Uterus (tissue), 2 donors: ENCODE data around the gene ENPEP.

Experiments
- POLR2A ChIP-seq, 2 donors: fragments of 450-650 bp; IDR thresholded peaks; one replicate each; pipeline ENCODE4 v1.6.1; 2016; ENCODE audit warnings: antibody characterized with exemption in 2 of 2, mild to moderate bottlenecking in 1 of 2, moderate library complexity in 1 of 2
- TF ChIP-seq, protein P1 (sequence below), 4 experiments: fragments of 200-600 bp in 2 of 4; fragments of 450-650 bp in 2 of 4; sonication (generic) in 2 of 4; IDR thresholded peaks; one replicate each; pipeline ENCODE4 v1.5.1; 2016 to 2019; ENCODE audit warnings: antibody characterized with exemption in 4 of 4, mild to moderate bottlenecking in 2 of 4, moderate library complexity in 1 of 4

DNA sequence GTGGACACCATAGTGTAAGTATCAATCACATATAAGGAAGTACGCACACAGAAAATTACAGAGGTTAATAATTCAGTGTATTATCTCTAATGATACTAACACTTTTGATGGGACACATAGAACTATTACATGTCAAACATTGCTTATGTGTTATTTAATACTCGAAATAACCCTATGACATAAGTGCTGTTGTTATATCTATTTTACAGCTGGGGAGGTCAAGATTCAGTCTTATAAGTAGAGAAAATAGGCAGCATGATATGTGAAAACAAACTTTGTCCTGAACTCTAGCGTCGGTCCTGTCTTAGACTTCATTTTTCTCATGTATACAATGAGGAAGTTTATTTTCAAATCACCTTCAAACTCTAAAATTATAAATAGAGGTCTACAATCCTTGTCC, 23.2 kb downstream of the ENPEP start:
- TF ChIP-seq, protein P1, sequence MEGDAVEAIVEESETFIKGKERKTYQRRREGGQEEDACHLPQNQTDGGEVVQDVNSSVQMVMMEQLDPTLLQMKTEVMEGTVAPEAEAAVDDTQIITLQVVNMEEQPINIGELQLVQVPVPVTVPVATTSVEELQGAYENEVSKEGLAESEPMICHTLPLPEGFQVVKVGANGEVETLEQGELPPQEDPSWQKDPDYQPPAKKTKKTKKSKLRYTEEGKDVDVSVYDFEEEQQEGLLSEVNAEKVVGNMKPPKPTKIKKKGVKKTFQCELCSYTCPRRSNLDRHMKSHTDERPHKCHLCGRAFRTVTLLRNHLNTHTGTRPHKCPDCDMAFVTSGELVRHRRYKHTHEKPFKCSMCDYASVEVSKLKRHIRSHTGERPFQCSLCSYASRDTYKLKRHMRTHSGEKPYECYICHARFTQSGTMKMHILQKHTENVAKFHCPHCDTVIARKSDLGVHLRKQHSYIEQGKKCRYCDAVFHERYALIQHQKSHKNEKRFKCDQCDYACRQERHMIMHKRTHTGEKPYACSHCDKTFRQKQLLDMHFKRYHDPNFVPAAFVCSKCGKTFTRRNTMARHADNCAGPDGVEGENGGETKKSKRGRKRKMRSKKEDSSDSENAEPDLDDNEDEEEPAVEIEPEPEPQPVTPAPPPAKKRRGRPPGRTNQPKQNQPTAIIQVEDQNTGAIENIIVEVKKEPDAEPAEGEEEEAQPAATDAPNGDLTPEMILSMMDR (IDR thresholded peaks at IDR 0.05), result no peak
- TF ChIP-seq POLR2A (IDR thresholded peaks at IDR 0.05), result no peak
